DLD1 (cell line): Measurements from ENCODE around the gene USP25.
"Not testable (repeated sequence)": the region's sequence is repeated elsewhere in the genome, so short reads cannot be mapped to it uniquely, and the experiment has no call there.

ENCODE experiments used
- in situ Hi-C: cut with HindIII; loops from 2 replicates; pipeline ENCODE4 v1.10.0; 2017; ENCODE audit warnings: low sequenced_read_pairs

USP25 gene

GRCh38 chr21:15732290-15732995 lies 2.7 kb downstream of the USP25 start:
- in situ Hi-C loops, result no loop called here

- in situ Hi-C loops, result no loop called here
Measured at GRCh38 chr21:15732996-15733329, 3.2 kb downstream of the USP25 start.

- in situ Hi-C loops, result no loop called here
Measured at GRCh38 chr21:15735409-15735808, 5.6 kb downstream of the USP25 start.

- in situ Hi-C loops, result not testable (repeated sequence)
Measured at GRCh38 chr21:15735931-15736330, 6.1 kb downstream of the USP25 start.

GRCh38 chr21:15738779-15739178 lies 9.0 kb downstream of the USP25 start:
- in situ Hi-C loops, result not testable (repeated sequence)

GRCh38 chr21:15740383-15740782 lies 10.6 kb downstream of the USP25 start:
- in situ Hi-C loops, result no loop called here

GRCh38 chr21:15741510-15741909 lies 11.7 kb downstream of the USP25 start:
- in situ Hi-C loops, result no loop called here

GRCh38 chr21:15742052-15742670 lies 12.4 kb downstream of the USP25 start:
- in situ Hi-C loops, result no loop called here

GRCh38 chr21:15742694-15743093 lies 12.9 kb downstream of the USP25 start:
- in situ Hi-C loops, result no loop called here

GRCh38 chr21:15743593-15743992 lies 13.8 kb downstream of the USP25 start:
- in situ Hi-C loops, result no loop called here

GRCh38 chr21:15744926-15745325 lies 15.1 kb downstream of the USP25 start:
- in situ Hi-C loops, result no loop called here

- in situ Hi-C loops, result no loop called here
Measured at GRCh38 chr21:15748586-15748985, 18.8 kb downstream of the USP25 start.

GRCh38 chr21:15749082-15749860 lies 19.5 kb downstream of the USP25 start:
- in situ Hi-C loops, result no loop called here

- in situ Hi-C loops, result no loop called here
Measured at GRCh38 chr21:15749861-15750159, 20.0 kb downstream of the USP25 start.

GRCh38 chr21:15751037-15751436 lies 21.3 kb downstream of the USP25 start:
- in situ Hi-C loops, result no loop called here

- in situ Hi-C loops, result no loop called here
Measured at GRCh38 chr21:15751546-15751945, 21.8 kb downstream of the USP25 start.

- in situ Hi-C loops, result no loop called here
Measured at GRCh38 chr21:15752763-15753407, 23.1 kb downstream of the USP25 start.

GRCh38 chr21:15753741-15754140 lies 24.0 kb downstream of the USP25 start:
- in situ Hi-C loops, result no loop called here

GRCh38 chr21:15754640-15755039 lies 24.9 kb downstream of the USP25 start:
- in situ Hi-C loops, result no loop called here

- in situ Hi-C loops, result no loop called here
Measured at GRCh38 chr21:15755125-15755524, 25.3 kb downstream of the USP25 start.

- in situ Hi-C loops, result no loop called here
Measured at GRCh38 chr21:15759469-15759868, 29.7 kb downstream of the USP25 start.
